Fibroblast of gingiva (primary cell): ENCODE results near the gene GPR15.

Experiments used
- DNase-seq: peaks from one replicate; pipeline ENCODE4 v3.0.0-alpha.2; 2011; ENCODE audit warnings: low read depth

Gene GPR15

DNA sequence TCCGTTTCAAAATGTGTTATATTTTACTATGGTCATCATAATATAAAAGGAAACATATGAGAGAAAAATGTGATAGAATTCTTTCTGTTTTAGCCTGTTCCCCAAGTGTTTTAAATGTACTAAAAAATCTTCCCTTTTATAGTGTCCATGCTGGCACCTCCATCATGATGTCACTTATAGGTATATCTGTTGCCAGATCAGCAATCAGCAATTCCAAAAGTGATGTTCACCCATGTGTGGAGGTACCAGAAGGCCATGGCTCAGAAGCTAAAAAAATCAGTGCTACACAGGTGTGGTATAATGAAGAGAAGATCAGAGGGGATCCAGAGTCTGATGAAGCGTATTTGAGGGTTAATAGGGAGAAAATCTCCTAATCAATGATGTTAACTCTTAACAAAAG lies 1.1 kb upstream of the GPR15 start:
- DNase-seq = no peak

- DNase-seq = no peak
Measured at GRCh38 chr3:98532275-98532637, 478 bp downstream of the GPR15 start.

GRCh38 chr3:98532709-98533571 lies 1.2 kb downstream of the GPR15 start:
- no peak for DNase-seq

DNA sequence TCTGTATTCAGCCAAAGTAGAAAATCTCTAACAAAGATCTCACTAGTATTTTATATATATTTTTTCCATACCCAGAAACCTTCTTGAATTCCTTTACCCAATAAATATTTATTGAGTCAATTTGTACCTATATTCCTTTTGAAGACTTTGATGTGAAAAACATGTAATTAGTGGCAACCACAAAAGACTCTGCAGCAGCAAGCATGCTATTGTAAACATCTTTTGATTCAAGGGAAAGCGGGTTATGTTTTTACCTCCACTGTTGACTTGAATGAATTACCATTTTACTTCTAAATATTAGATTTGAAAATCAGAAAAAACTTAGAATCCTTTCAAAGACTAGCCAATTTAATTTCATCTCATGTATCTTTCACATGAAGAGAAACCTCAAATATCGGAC lies 2.4 kb downstream of the GPR15 start:
- no peak for DNase-seq

GRCh38 chr3:98534734-98535133 lies 3.0 kb downstream of the GPR15 start:
- DNase-seq = no peak

DNA sequence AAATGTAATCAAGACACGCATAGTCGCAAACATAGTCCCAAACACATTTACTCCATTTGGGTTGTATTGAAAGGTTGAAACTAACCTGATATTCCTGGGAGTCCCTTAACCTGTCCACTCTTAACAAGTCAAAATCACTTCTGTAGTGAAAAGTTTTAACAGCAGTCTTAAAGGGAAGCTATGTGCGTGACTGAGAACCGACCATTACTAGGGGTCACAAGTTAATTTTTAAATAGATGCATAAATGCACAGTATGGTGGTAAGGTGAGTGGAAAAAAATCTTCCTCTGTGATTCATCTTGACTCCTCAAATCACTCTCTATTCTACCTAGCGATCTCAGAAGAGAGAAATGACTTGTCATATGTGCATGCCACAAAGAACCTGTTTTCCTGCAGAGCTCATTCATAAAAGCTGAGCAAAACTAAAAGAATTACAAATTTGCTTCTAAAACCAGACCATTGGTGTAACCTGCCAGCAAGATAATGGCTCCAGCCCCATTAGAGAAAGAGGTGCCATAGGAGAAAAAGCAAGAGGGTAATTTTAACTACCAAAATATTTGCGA lies 4.8 kb downstream of the GPR15 start:
- DNase-seq = no peak

DNA sequence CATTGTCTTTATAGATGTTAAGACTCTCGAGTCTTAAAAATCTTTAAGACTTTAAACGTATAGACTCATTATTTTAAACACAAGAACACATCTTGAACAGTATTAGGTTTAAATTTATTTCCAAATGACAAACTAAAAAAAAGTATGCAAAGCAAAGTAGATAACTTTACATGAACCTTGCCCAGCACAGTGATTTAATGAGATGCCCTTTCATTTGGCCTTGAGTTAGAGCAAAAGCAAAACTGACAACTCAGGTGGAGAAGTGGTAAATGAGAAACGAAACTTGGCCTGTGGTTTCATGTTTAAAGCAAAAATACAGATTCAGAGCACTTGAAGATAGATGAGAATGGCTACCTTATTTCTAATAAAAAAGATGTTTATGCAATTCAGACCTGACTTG lies 8.6 kb downstream of the GPR15 start:
- DNase-seq = no peak

- no peak for DNase-seq
Measured at GRCh38 chr3:98541695-98542094, 9.9 kb downstream of the GPR15 start.

- no peak for DNase-seq
Measured at GRCh38 chr3:98542623-98543022, 10.8 kb downstream of the GPR15 start.

DNA sequence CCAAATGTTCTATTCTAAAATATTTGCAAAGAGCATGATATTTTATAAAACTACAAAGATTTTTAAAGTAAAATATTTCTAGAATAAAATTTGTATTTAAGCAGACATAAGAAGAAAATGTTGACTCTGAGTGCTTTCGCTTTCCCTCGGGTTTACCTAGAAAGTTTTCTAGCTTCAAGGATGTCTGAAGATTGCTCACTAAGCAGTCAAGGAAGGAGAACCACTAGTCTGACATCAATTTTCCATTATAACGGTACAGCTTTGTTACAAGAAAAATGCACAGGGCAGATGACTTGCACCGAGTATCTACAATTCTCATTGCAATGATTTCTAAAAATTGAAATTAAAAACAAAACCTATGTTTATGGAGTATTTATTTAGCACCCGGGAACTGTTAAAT lies 14.2 kb downstream of the GPR15 start:
- DNase-seq = no peak

DNA sequence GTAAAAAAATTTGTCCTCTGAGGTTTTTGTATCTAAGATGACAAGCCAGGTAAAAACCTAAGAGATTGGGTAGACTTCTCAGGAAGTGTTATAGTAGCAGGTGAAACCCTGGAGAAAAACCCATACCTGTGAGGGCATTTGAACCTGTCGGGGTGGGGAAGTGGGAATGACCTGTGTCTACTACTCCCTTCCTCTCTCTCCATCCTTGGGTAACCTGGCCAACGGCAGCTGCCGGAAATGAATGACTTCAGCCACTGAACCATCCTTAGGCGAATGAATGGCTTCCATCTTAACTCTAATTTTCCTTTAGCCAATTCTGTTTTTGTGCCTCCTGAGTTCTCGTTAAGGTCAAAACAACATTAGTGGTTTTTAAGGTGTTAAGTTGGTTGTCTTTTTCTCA lies 16.8 kb downstream of the GPR15 start:
- no peak for DNase-seq

DNA sequence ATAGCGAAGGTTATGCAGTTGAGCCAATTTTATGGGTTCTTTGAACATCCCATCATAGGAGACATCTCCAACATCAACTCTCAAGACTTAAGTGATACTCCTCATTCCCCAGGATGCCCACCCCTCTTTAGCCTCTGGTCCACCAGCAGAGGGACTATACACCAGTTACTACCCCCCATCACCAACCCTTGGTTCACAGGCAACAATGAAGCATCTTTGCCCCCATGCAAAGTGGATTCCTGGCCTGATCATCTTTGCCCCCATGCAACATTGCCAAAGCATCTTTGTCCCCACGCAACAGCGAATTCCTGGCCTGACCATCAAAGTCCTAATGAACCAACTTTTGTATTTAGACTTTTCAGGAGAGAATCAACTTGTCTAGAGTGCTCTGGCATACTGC lies 19.1 kb downstream of the GPR15 start:
- DNase-seq = no peak

GRCh38 chr3:98551236-98551635 lies 19.5 kb downstream of the GPR15 start:
- no peak for DNase-seq

- DNase-seq = no peak
Measured at GRCh38 chr3:98551754-98552153, 20.0 kb downstream of the GPR15 start.

DNA sequence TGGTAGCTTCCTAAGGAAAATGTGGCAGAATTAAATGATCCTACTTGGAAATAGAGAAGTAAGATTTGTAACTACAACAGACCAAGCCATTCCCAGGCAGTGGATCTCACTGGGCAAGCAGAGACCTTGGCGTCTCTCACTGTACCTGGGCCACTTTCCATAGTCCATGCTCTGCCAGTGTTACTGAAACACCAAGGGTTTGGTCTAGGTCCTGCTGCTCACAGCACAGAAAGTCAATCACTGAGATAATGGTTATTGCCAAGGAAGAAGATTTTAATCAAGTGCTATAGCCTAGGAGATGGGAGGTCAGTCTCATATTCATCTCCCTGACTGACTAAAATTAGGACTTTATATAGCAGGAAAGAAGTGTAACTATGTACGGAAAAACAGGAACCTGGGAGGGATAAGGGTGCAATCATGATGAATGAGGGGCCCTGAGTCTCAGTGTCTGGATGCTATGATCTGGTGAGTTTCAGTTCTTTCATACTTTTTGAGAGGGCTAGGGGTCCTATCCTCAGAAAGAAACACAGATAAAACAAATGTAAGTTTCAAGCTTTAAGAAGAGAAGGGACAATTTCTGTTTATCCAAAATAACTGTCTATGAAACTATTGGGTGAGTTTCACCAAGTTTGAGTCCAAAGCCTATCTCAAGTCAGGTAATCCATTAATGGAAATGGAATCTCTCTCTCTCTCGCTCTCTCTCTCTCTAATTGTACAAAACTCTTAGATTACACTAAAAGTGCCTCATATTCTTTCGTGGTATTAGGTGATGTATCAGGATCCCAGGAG lies 20.6 kb downstream of the GPR15 start:
- no peak for DNase-seq

DNA sequence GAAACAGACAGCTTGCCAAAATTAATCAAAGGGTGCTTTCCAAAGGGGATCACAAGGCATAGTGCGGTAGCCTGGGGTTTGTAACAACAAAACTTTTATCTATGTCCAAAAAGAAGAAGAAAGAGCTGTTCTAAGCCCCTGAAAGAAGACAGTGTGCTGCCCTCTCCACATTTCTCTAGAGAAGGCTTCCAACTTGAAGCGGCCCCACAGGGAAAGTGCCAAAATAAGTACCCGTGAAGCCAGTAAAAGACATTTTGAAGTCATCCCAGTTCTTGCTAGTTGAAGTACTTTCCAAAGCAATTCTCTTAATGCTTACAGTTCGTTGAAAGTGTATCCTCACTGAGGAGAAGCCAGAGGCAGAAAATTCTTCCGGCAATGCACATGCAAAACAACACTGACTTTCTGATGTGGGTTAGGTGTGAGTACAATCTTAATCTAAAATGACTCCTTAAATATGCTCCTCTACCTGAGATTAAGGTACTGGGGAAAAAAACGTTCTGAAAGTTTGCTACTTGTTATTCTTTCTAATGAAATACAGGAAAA lies 21.3 kb downstream of the GPR15 start:
- DNase-seq = no peak

- no peak for DNase-seq
Measured at GRCh38 chr3:98553753-98554152, 22.0 kb downstream of the GPR15 start.

- DNase-seq = no peak
Measured at GRCh38 chr3:98554580-98554979, 22.8 kb downstream of the GPR15 start.

- DNase-seq = no peak
Measured at GRCh38 chr3:98555025-98555379, 23.2 kb downstream of the GPR15 start.

DNA sequence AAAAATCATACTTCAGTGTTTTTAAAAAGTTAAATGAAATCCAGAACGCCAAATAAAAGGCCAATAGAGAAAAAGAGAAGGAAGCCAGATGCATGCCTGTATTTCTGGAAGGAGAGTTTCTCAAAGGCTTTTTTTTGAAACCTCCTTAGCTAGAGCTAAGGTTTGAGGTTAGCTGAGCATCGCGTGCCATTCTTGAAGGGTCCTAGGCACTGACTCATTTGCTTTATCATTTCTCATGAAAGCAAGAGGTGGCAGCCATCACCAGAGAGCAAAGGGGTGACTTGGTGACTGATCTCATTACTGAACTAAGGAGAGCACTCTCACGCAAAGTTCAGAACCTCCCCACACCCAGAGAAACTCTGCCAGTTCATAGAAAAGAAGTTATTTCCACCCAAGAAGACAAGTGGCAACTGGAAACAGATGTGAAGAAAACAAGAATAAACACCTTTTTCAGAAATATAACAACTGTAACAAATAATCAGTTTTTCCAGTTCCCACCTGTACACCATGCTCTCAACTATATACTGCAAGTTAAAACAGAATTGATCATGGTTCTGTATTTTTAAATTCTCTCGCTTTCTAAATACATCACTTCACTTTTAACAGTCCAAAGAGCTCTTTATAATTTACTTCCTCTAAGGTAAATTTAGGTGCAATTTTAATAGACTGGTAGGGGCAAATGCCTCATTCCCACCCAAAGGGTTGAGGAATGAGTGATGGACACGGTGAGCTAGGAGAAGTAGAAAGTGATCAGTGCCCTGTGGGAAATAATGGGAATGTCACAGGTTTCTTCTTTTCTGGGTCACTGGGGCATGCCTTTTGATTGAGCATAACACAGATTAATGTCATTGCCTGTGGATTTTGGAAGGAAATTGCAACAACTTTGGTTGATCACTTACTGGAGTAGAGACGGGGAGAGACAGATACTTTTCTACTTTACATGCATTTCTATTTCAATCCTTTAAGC lies 24.7 kb downstream of the GPR15 start:
- DNase-seq = no peak

DNA sequence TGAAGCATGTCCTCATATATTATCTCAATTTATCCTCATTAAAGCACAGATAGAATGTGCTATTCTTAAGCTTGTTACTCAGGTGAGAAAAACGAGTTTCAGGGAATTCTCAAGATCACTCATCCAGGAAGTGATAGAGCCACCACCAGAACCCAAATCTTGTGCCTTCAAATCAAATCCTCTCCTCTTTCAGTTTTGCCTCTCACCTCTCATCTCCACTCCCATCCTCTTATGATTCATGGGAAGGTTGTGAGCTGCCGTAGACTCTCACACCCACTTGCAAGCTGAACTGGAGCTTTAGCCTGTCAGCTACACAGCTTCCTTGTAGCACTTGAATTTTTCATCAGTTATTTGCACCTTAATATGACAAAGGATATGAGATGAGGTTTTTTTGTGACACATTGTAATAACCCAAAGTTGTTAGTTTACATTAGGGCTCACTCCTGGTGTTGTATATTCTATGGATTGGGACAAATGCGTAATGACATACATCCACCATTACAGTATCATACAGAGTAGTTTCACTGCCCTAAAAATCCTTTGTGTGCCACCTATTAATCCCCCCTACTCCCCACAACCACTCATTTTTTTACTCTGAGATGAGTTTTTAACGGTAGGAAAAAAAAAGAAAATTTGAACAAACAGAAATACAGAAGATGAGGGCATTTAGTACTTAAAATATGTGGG lies 25.7 kb downstream of the GPR15 start:
- DNase-seq = no peak
